NCI-H2107 (cell line): ENCODE data around the gene CCDC17.

Experiments used
- DNase-seq: peaks from one replicate; lab custom pipeline; 2025; lab: John Stamatoyannopoulos, UW

Gene CCDC17

GRCh38 chr1:45583666-45584350 is 40.0 kb downstream of the CCDC17 start, which contains the start of gene NASP:
NASP (plus strand) TSS chr1:45584041; CDS start chr1:45584147, 106 bp downstream.
- DNase-seq = peak; percentile 90

GRCh38 chr1:45583264-45583665 is 40.6 kb downstream of the CCDC17 start:
- peak; percentile 96 for DNase-seq

GRCh38 chr1:45574105-45574626 is 49.7 kb downstream of the CCDC17 start:
- DNase-seq = no peak

GRCh38 chr1:45573231-45573804 is 50.5 kb downstream of the CCDC17 start:
- DNase-seq = no peak

GRCh38 chr1:45570631-45571030 is 53.2 kb downstream of the CCDC17 start:
- no peak for DNase-seq
